NCI-H2029 (cell line): ENCODE results near the gene MRPL38.
"Not testable (repeated sequence)": the region's sequence is repeated elsewhere in the genome, so short reads cannot be mapped to it uniquely, and the experiment has no call there.

Experiments used
- DNase-seq: peaks from one replicate; lab custom pipeline; 2025; lab: John Stamatoyannopoulos, UW

MRPL38 gene

DNA sequence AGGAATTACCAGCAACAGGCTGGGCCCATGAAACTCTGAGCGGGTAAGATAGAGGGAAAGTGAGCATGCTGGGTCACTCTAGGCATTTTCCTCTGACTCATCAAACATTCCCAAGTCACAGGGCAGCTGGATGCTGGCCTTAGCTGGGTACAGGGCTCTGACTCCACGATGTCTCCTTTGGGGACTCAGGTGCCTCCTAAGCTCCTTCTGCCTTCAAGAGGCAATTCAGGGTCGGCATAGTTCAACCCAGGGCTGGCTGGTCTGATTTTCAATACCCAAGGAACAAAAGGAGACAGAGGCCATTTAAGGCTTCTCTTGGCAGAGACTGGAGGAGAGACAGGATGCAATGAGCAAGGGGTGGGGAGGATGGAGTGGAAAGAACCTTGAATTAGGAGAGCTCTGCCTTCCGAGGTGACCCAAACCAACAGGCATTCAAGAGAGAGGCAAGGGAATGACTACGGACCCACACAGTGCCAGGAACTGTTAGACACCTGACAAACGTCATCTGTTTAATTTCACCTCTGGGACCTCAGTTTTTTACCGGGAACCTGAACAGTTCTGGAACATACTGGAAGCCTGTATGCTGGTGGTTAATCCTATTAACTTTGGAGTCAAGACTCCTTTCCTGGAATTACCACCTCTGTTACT, 50.5 kb downstream of the MRPL38 start:
- DNase-seq, result no peak

DNA sequence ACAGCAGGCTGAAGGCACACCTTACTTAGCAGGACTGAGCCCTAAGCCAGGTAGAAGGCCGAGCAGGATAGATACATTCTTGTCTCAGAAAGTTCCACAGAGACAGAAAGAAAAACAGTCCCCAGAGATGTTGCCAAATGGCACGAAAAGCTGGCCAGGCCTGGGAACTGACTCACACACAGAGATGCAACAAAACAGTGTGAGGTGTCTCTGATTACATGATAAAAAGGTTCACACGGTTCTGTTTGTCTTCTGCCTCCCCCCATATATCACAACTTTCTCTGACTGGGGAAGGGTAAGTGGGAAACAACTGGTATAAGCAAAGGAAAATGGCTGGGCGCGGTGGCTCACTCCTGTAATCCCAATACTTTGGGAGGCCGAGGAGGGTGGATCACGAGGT, 51.3 kb downstream of the MRPL38 start:
- no peak for DNase-seq

DNA sequence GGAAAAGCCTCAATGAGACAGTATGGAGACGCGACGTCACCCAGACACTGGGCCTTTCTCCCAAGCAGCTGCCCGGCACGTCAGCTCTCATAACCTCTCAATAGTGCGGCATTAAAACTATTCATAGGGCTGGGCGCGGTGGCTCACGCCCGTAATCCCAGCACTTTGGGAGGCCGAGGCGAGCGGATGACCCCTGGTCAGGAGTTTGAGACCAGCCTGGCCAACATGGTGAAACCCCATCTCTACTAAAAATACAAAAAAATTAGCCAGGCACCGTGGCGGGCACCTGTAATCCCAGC, 53.0 kb downstream of the MRPL38 start:
- not testable (repeated sequence) for DNase-seq

DNA sequence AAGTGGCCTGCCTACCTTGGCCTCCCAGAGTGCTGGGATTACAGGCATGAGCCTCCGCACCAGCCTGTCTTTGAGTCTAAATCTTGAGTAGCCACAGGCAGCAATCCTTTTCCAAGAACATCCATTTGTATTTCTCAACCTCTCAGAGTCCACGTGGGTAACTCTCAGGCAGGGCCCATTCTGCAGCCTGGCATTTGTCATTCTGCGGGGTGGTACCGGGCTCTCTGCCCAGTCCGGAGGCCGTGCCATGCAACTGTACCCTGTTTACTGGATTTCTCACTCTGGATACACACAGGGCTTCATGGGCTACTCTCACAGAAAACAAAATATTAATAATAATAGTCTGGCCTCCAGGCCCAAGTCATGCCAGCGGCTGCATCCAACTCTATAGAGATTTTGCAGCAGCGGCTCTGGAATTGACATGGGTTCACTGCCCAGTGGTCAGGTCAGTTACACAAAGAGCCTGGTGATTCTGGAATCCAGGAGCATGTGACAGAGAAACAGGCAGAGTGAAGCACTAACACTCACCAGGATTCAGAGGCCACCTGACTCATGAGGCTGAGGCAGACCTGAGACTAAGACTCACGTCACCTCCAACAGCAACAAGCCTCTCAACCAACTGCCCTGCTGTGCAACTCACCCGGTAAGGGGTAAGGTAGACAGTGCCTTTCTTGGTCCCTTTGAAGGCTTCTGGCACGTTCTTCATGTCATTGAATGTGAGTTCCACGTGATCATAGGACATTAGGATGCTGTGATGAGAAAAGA, 53.6 kb downstream of the MRPL38 start:
- DNase-seq, result no peak

GRCh38 chr17:75849724-75850123, 55.0 kb downstream of the MRPL38 start:
- DNase-seq, result no peak

- no peak for DNase-seq
These were observed 55.4 kb downstream of the MRPL38 start for GRCh38 chr17:75849279-75849646.
